Dermis microvascular lymphatic vessel endothelial cell (primary cell): Measurements from ENCODE around the gene FOXR2. TPM values are rescaled to one million over a fixed set of nuclear protein-coding genes. Genes with fewer than 3 reads are reported as not detected.

Experiments
- DNase-seq, 2 donors: peaks; one replicate each; pipeline versions ENCODE4 v3.0.0 to v3.0.0-alpha.2; 2010; ENCODE audit warnings: low read depth in 2 of 2
- total RNA-seq: library from RNA; depleted of rRNA; stranded (reverse); fragments of >200 nt; gene quantifications from 2 replicates; pipeline ENCODE4 v1.2.1, GENCODE V29; 2014

Gene FOXR2, protein sequence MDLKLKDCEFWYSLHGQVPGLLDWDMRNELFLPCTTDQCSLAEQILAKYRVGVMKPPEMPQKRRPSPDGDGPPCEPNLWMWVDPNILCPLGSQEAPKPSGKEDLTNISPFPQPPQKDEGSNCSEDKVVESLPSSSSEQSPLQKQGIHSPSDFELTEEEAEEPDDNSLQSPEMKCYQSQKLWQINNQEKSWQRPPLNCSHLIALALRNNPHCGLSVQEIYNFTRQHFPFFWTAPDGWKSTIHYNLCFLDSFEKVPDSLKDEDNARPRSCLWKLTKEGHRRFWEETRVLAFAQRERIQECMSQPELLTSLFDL
- not detected in 2 replicates for total RNA-seq

DNA sequence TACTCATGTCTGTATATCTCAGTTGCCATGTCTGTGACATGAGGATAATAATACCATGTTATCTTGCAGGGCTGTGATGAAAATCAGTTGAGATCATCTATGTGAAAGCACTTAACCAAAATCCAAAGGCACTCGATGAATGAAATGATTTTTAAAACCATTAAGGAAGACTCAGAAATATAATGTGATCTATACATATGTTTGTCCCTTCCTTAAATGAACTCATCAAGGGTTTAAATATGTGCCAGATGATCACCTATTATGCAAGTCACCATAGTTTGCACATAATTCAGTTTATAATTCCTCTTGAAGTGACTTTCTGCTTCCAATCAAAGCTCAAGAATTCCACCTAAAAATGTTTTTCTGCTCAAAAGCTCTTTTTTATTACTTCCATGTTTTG is at the start of gene FOXR2:
TSS of gene FOXR2 (plus strand) at position 301 of the 400 bp plus-strand sequence. CDS start 312 bp downstream, outside the sequence.
- no peak for DNase-seq

DNA sequence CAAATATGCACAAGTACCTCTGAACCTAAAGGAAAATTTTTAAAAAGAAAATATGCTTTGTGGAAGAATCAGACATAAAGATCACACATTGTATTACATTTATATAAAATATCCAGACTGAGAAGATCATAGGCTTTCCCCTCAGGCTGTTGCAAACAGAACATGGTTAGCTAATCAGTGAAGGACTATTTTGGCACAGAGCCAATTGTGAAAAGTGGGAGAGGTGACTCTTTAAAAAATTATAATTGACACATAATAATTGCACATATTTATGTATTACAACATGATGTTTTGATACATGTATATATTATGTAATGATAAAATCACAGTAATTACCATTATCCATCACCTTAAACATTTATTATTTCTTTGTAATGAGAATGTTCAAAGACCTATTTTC is 44.1 kb upstream of the FOXR2 start:
- no peak for DNase-seq

DNA sequence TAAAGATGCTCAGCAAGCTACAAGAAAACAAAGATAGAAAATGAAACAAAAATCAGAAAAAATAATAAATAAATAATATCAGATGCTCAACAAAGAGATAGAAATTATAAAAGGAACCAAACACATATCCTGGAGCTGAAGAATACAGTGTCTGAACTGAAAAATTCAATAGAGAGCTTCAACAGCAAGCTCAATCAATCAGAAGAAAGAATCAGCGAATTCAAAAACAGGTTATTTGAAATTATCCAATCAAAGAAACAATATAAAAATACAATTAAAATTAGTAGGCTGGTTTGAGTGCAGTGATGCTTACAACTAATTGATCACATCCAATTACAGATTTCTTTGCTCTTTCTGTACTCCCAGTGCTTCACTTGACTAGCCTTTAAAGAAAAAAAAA is 40.8 kb upstream of the FOXR2 start:
- DNase-seq = no peak

DNA sequence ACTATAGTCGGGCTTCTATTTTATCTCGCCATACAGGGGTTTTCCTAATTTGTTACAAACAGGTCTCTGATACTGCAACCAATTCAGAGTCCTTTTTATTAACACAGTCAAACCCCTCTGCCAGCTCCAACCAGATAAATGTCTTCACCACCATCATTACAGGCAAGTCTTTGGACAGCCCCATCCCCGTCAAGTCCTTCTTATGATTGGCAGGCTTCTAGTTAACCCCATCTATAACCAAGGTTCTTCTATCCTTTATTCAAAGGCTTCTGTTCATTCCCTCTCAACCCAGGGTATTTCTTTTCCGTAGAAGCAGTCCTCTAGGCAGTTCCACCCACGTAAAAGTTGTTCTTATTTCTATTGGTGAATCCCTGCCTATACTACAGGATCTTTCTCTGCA is 29.9 kb upstream of the FOXR2 start:
- no peak for DNase-seq

DNA sequence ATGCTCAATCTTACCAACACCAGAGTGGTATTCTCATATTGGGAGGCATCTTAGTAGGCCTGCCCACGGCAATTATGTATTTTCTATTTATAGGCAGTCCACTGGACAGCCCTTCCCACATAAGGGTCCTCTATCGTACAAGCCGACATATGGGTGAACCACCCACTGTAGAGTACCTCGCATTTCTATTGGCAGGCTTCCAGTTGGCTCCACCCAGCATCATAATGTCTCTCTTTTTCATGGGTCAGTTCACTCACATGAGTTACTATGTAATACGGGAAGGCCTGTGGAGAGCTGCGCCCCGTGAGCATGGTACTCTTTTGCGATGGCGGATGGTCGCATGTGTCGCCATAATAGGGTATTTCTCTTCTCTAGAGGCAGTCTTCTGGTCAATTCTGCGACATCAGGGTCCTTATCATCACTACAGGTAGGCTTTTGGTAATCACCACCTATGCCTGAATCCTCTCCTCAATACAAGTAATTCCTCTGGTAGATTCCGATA is 29.4 kb upstream of the FOXR2 start:
- DNase-seq = no peak

DNA sequence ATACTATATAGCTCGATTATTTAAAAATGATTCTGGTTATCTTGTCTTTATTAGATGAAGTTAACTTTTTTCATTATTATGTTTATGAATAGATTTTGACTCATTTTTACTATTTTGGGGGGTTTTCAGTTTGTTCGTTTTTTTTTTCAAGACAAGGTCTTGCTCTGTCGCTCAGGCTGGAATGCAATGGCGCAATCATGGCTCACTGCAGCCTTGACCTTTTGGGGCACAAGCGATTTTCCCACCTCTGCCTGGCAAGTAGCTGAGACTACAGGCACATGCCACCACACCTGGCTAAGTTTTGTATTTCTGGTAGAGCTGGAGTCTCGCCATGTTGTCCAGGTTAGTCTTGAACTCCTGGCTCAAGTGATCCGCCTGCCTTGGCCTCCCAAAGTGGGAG is 24.9 kb upstream of the FOXR2 start:
- DNase-seq = no peak

DNA sequence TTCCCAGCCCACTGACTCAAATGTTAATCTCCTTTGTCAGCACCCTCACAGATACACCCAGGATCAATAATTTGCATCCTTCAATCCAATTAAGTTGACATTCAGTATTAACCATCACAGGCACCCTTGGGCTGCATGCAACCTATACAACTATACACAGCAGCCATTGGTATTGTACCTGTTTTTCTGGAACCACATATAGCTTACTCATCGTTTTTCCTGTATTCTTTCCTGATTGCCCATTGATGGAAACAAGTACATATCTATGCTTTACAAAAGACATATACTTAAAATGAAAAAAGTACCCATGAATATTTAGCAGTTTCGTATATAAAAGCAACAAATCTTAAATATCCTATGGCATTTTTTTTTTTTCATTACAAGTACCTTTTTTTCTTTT is 3.7 kb upstream of the FOXR2 start:
- DNase-seq = no peak

DNA sequence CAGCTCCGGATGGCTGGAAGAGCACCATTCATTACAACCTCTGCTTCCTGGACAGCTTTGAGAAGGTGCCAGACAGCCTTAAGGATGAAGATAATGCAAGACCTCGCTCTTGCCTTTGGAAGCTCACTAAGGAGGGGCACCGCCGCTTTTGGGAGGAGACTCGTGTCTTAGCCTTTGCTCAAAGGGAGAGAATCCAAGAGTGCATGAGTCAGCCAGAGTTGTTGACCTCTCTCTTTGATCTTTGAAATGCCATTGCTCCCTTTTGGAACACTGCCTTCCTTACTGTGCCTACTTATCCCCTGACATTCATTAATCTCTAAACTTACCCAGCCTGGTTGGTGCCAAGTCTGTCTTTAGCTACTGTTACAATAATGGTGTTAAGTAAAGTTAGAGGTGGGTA is 1.2 kb downstream of the FOXR2 start:
- no peak for DNase-seq

DNA sequence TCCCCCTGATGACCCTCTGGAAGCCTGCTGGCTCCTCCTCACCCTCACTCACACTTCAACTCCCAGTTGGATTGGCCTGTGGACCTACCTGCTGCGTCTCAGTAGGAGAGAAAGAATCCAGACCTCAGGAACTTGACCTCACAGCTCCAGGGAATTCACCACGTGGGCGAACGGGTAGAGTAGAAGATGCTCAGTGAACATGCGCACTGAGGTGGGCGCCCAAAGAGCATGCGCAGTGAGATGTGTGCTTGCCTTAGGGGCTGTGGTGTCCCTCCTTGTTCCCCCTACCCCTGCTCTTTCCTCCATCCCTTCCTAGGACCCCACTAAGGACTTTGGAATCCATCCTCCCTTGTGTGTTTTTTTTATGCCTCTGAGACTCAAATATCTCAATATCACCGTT is 12.9 kb downstream of the FOXR2 start:
- DNase-seq = no peak

DNA sequence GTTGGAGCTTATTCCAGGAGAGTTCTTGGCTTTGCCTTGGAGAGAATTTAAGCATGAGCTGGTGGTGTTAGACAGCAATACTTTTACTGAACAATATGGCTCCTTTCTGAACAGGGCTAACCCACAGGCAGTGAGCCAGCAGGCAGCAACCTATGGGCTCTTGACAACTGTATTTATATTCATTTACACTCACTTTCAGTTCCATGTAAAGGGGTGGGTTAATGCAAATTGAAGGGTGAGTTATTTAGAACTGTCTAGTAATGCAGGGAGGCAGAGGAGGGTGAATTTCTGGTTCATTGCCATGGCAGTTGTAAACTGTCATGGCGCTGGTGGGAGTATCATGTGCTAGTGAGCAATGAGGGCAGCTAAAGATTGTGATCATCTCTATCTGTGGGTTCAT is 15.7 kb downstream of the FOXR2 start:
- DNase-seq = no peak

DNA sequence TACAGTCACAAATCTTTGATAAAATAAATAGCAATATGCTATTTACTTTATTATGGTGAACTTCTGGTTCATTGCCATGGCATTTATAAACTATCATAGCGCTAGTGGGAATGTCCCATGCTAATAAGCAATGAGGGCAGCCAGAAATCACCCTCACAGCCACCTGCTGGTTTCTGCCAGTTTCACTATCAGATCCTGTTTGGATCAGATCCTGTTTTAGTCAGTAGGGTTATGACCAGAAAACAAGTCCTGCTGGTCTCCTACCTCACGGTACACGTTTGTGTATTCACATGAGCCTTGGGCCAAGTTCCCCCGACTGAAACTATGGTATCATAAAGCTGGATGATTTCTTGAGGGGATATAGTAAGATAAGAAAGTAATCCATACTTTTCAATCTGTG is 17.7 kb downstream of the FOXR2 start:
- peak in 1 of 2 donors; percentile 15 for DNase-seq

DNA sequence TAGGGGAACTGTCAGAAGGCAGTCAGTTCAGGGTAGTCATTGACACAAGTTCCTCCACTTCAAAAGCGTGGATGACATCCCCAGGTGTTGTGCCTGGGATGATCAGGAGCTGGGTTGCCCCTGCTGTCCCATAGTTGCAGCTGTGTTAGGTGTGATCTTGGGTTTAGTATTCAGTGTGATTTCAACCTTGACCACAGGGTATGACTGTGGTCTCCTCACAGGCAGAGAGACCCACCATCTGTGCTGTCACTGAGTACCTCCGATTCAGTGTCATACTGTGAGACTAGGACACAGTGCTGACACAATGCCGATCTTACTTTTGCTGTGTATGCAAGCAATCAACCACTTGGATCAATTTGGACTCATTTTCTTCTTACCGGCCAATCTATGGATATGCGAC is 25.2 kb downstream of the FOXR2 start:
- DNase-seq = no peak

DNA sequence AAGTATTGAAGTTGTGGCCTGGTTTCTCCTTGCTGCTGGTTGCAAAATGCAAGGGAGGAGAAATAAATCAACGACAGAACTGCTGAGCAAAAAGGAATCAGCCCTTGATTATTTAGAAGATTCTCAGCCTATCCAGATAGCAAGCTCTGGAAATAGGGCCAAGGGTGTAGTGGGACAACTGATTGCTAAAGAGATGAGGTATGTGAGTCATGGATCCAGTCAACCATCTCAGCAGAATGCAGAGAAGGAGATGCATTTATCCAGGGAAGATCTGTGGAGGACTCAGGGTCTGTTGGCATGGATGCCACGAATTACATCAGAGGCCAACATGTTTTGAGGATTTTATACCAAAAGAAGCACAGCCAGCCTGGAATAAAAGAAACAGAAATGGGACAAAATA is 36.7 kb downstream of the FOXR2 start:
- no peak for DNase-seq

DNA sequence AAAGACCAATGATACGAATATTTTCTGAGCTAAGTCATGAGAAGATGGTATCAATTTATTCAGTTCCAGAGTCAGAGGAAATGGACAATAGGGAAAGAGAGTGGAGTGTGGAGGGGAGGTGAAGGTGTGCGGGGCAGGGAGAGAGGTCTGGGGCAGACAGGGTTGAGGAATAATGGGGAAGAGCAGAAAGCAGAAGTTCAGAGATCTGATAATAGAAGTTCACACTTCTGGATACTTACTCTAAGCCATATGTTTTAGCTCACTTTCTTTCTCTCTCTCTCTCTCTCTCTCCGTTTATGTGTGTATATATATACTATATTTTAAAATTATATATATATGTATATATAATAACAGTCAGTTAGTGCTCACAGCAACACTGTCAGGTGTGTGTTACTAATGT is 40.4 kb downstream of the FOXR2 start:
- DNase-seq = no peak

DNA sequence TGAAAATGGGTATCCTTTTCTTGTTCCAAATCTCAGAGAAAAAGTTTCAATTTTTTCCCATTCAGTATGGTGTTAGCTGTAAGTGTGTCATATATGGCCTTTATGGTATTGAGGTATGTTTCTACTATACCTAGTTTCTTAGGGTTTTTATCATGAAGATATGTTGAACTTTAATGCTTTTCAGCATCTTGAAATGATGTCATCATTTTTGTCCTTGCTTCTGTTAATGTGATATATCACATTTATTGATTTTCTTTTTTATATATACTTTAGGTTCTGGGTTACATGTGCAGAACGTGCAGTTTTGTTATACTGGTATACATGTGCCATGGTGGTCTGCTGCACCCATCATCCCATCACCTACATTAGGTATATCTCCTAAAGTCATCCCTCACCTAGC is 44.9 kb downstream of the FOXR2 start:
- no peak for DNase-seq

Other genes starting within 250 kb of the FOXR2 start
- gene MAGEH1, start 171.3 kb upstream of the FOXR2 start, total RNA-seq = 11.7 and 18.6 TPM in 2 replicates
- 0.39 and 1.9 TPM in 2 replicates for gene USP51, start 133.6 kb upstream of the FOXR2 start, total RNA-seq
- 13.0 and 19.3 TPM in 2 replicates for gene RRAGB, start 94.3 kb downstream of the FOXR2 start, total RNA-seq